ENCODE measurements around the gene PODXL2.

The PODXL2 gene

DNA sequence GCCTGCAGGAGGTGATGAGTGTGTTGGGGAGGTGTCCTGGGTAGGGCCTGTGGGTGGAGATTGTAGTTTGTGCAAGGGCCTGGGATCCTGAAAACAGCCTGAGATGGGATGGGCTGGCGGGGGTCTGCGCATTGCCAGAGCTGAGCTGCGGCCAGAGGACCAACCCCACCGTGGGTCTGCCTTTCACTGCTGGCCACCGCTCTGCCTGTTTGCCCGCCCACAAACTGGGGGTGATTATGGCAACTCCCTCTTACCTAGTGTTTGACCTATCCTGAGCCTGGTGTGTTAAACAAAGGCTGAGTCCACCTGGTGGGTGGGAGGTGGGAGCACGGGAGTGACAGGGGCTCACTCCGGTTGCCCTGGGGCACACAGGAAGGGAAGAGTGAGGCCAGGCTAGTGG, 53.6 kb downstream of the PODXL2 start:
- ATAC-seq (ENCODE audit: low read depth): no peak
- H3K9me3 ChIP-seq (ENCODE audit: severe bottlenecking): no peaks in the 10 kb centered on the region

DNA sequence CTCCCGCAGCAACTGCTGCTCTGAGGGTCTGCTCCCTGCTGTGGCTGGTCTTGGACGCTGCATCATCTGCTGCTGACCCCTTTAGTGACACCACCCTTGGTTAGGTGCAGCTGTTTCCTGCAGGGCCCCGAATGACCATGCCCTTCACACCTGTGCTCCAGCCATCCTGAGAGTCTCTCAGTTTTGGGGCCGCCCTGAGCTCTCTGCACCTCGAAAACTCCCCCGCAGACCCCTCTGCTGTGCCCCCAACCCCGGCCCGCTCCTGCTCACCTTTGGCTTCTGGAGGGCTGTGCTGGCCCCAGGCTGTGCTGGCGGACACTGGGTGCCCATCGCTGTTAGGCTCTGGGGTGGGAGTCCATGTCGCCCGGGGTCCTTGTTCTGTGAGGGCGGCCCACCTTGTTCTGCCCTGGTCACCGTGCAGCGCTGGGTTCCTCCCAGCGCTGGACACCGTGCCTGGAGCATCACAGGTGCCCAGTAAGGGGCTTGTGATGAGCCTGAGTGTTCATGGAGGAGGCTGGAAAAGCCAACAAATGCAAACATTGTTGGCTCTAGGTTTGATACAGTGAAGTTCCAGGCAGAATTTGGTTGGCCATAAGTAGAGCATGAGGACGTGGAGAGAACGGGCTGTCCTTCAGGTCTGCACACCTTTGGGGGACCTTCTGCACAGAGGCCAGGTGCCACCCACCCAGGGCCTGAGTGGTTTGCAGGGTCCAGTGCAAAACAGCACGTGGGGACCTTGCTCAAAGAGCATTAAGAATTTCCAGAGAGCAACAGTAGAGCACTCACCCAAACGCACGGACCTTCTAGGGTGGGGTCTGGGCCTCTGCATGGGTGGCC, 56.1 kb downstream of the PODXL2 start:
- ATAC-seq (ENCODE audit: low read depth): no peak
- Histone ChIP-seq H3K36me3 (ENCODE audit: low read depth) (no peaks in the 10 kb centered on the region), H3K4me3 (ENCODE audit: severe bottlenecking) (no peak overlapping the region), H3K27ac (ENCODE audit: poor library complexity, severe bottlenecking) (no peak overlapping the region), H3K4me1 (ENCODE audit: insufficient read depth, poor library complexity, severe bottlenecking) (peaks cover 4% of the 10 kb centered on the region), H3K9me3 (ENCODE audit: severe bottlenecking) (no peaks in the 10 kb centered on the region), H3K27me3 (ENCODE audit: insufficient read depth, poor library complexity, severe bottlenecking) (no peaks in the 10 kb centered on the region)
- no peak for TF ChIP-seq CTCF (IDR thresholded peaks at IDR 0.05; ENCODE audit: poor library complexity, severe bottlenecking)
- DNase-seq (ENCODE audit: low spot score): peak; percentile 56

More for the DNA sequence above, 53.6 kb downstream of the PODXL2 start:
- TF ChIP-seq CTCF (IDR thresholded peaks at IDR 0.05; ENCODE audit: poor library complexity, severe bottlenecking): no peak
- no peaks in the 10 kb centered on the region for H3K36me3 ChIP-seq (ENCODE audit: low read depth)
- no peaks in the 10 kb centered on the region for H3K4me1 ChIP-seq (ENCODE audit: insufficient read depth, poor library complexity, severe bottlenecking)
- no peak overlapping the region for H3K4me3 ChIP-seq (ENCODE audit: severe bottlenecking)
- no peak overlapping the region for H3K27ac ChIP-seq (ENCODE audit: poor library complexity, severe bottlenecking)
- no peaks in the 10 kb centered on the region for H3K27me3 ChIP-seq (ENCODE audit: insufficient read depth, poor library complexity, severe bottlenecking)
- DNase-seq (ENCODE audit: low spot score): peak; percentile 44

DNA sequence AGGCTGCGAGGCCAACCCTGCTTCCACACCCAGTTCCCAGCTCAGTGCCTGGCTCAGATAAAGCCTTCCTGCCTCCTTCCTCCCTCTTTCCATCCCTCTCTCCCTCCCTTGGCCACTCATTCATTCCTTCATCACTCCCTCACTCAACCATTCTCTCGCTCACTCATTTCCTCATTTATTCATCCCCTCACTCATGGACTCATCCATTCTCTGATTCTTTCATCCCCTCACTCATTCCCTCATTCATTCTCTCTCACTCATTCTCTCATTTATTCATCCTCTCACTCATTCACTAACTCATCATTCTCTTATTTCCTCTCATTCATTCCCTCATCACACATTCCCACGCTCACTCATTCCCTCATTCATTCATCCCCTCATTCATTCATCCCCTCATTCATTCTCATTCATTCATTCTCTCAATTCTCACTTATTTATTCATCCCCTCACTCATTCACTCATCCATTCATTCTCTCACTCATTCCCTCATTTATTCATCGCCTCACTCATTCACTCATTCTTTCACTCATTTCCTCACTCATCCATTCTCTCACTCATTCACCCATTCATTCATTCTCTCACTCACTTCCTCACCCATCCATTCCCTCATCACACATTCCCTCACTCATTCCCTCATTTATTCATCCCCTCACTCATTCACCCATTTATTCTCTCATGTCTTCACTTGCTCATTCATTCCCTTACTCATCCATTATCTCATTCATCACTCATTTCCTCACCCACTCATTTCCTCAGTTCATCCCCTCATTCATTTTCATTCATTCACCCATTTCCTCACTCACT, 56.9 kb downstream of the PODXL2 start:
- ATAC-seq (ENCODE audit: low read depth): no peak
- Histone ChIP-seq H3K27me3 (ENCODE audit: insufficient read depth, poor library complexity, severe bottlenecking) (no peaks in the 10 kb centered on the region), H3K4me1 (ENCODE audit: insufficient read depth, poor library complexity, severe bottlenecking) (peaks cover 12% of the 10 kb centered on the region), H3K9me3 (ENCODE audit: severe bottlenecking) (no peaks in the 10 kb centered on the region), H3K36me3 (ENCODE audit: low read depth) (no peaks in the 10 kb centered on the region), H3K27ac (ENCODE audit: poor library complexity, severe bottlenecking) (no peak overlapping the region), H3K4me3 (ENCODE audit: severe bottlenecking) (no peak overlapping the region)
- TF ChIP-seq CTCF (IDR thresholded peaks at IDR 0.05; ENCODE audit: poor library complexity, severe bottlenecking): no peak
- DNase-seq (ENCODE audit: low spot score): no peak

- Histone ChIP-seq H3K27ac (ENCODE audit: poor library complexity, severe bottlenecking) (no peak overlapping the region), H3K4me1 (ENCODE audit: insufficient read depth, poor library complexity, severe bottlenecking) (peaks cover 15% of the 10 kb centered on the region), H3K9me3 (ENCODE audit: severe bottlenecking) (no peaks in the 10 kb centered on the region), H3K27me3 (ENCODE audit: insufficient read depth, poor library complexity, severe bottlenecking) (no peaks in the 10 kb centered on the region), H3K36me3 (ENCODE audit: low read depth) (no peaks in the 10 kb centered on the region), H3K4me3 (ENCODE audit: severe bottlenecking) (no peak overlapping the region)
- no peak for TF ChIP-seq CTCF (IDR thresholded peaks at IDR 0.05; ENCODE audit: poor library complexity, severe bottlenecking)
- no peak for ATAC-seq (ENCODE audit: low read depth)
- no peak for DNase-seq (ENCODE audit: low spot score)
Observed at GRCh38 chr3:127686512-127686894, 57.5 kb downstream of the PODXL2 start.

Measured in RWPE2 (cell line).